Measurements from ENCODE around the gene WDR5B.

Gene WDR5B

DNA sequence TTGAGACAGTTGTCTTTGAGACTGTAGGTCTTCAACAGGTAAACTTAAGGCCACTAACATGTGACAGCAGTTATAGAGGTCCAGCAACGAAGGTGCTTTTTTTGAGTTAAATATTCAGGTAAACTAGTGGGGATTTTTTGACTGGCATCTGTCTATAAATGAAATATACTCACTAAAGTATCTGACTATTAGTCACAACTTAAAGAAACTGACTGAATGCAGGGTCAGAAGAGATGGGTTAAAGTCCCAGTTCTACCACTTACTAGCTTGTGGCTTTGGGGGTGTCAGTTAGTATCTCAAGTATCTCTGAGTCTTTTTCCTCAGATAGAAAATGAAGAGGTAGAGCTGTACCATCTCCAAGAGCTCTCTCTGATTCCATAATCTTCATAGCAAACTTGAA lies 50.8 kb downstream of the WDR5B start:
- peak; percentile 41 to 46 for ATAC-seq

DNA sequence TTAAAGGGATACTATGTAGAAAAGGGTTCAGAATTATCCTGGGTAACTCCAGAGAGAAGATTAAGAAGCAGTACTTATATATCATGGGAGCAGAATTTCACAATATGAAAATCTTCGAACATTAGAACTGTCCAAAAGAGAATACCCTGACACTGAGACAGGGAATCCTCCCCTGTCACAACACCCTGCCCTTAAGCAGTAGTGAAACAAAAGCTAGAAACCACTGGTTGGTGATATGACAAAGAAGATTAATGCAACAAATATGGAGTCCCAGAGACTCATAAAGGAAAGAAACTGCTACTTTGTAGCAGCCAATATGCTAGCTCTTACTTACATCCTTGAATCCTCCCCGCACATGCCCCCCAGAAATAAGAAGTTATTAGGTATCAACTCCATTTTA lies 51.4 kb downstream of the WDR5B start:
- ATAC-seq: no peak

Data from activated CD4-positive, CD25-positive, alpha-beta regulatory T cell treated with anti-CD3 and anti-CD28 coated beads, Interleukin-2, amount 50 U/mL, for 24 hours (primary cell).